Osteoblast (primary cell): ENCODE results near the gene CHRNA4. TPM values are rescaled to one million over a fixed set of nuclear protein-coding genes. Genes with fewer than 3 reads are reported as not detected.

Experiments
- DNase-seq: peaks from one replicate; pipeline ENCODE4 v3.0.0; 2011; ENCODE audit warnings: low spot score, mixed read lengths; ENCODE audit not compliant: insufficient read length; ENCODE audit errors: missing footprints
- H2AFZ ChIP-seq: 2 replicates; pipeline ENCODE4 v1.6.0; 2011; ENCODE audit warnings: mild to moderate bottlenecking, low read length
- H3K27ac ChIP-seq: 2 replicates; pipeline ENCODE4 v1.5.1; 2011; ENCODE audit warnings: mild to moderate bottlenecking, low read depth, low read length, moderate library complexity
- H3K27me3 ChIP-seq: 2 replicates; pipeline ENCODE4 v1.6.0; 2012; ENCODE audit warnings: mild to moderate bottlenecking, control low read depth, inconsistent platforms, low read length, moderate library complexity; ENCODE audit not compliant: insufficient read depth
- H3K36me3 ChIP-seq: 2 replicates; pipeline ENCODE4 v1.5.1; 2011; ENCODE audit warnings: mild to moderate bottlenecking, low read length, control low read depth, moderate library complexity; ENCODE audit not compliant: insufficient read depth
- H3K4me1 ChIP-seq: 2 replicates; pipeline ENCODE4 v1.5.1; 2011; ENCODE audit warnings: mild to moderate bottlenecking, low read length, control low read depth, moderate library complexity; ENCODE audit not compliant: insufficient read depth
- H3K4me2 ChIP-seq: 2 replicates; pipeline ENCODE4 v1.6.0; 2011; ENCODE audit warnings: mild to moderate bottlenecking, low read length; ENCODE audit not compliant: insufficient read depth
- H3K4me3 ChIP-seq: fragments of 200-600 bp; sonication (generic); 3 replicates; pipeline ENCODE4 v1.5.1; 2012; ENCODE audit warnings: mild to moderate bottlenecking, low read length, inconsistent platforms; ENCODE audit not compliant: insufficient read depth
- H3K79me2 ChIP-seq: 2 replicates; pipeline ENCODE4 v1.6.0; 2012; ENCODE audit warnings: mild to moderate bottlenecking, low read length, control low read depth, inconsistent platforms; ENCODE audit not compliant: insufficient read depth
- H3K9me3 ChIP-seq: 2 replicates; pipeline ENCODE4 v1.5.1; 2011; ENCODE audit warnings: low read depth, low read length, control low read depth
- H4K20me1 ChIP-seq: 2 replicates; pipeline ENCODE4 v1.6.0; 2012; ENCODE audit warnings: mild to moderate bottlenecking, low read length, control low read depth; ENCODE audit not compliant: insufficient read depth
- total RNA-seq: library from RNA; depleted of rRNA; stranded (reverse); fragments of >200 nt; gene quantifications from 2 replicates; pipeline ENCODE4 v1.2.3, GENCODE V29; 2012
- TF ChIP-seq, protein P1 (sequence below): IDR thresholded peaks from 2 replicates; pipeline ENCODE4 v1.5.1; 2011; ENCODE audit warnings: mild to moderate bottlenecking, low read depth, low read length, moderate library complexity; ENCODE audit errors: extremely low read depth

CHRNA4 gene
- total RNA-seq, 1 donor, result not detected

DNA sequence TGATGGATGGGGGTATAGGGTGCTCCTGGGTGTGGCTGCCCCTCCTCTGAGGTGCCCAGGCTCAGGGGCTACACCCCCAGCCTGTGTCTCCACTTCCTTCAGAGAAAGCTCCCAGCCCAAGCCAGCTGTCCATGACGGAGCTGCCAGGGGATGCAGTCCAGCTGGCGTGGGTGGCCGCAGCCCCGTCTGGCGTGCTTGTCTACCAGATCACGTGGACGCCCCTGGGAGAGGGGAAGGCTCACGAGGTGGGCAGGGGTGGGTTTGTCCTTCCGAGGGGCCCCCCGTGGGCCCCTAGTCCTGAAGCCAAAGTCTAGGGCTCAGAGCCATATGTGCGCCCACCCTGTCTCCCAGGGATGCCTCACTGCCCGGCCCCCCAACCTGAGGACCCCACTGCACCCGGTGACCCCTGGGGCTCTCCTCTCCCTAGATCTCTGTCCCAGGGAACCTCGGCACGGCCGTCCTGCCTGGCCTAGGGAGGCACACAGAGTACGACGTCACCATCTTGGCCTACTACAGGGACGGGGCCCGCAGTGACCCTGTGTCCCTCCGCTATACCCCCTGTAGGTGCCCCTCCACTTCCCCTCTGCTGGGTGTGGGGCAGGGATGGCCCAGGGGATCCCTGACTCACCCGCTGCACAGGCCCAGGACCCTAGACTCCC, 48.3 kb downstream of the CHRNA4 start:
- Histone ChIP-seq H2AFZ (no peak overlapping the region), H3K36me3 (no peaks in the 10 kb centered on the region), H3K4me1 (no peaks in the 10 kb centered on the region), H4K20me1 (peaks cover 5% of the 10 kb centered on the region), H3K4me2 (no peak overlapping the region), H3K27ac (no peak overlapping the region), H3K79me2 (no peaks in the 10 kb centered on the region), H3K4me3 (no peak overlapping the region), H3K9me3 (no peaks in the 10 kb centered on the region), H3K27me3 (no peaks in the 10 kb centered on the region)
- DNase-seq, result no peak
- TF ChIP-seq, protein P1, sequence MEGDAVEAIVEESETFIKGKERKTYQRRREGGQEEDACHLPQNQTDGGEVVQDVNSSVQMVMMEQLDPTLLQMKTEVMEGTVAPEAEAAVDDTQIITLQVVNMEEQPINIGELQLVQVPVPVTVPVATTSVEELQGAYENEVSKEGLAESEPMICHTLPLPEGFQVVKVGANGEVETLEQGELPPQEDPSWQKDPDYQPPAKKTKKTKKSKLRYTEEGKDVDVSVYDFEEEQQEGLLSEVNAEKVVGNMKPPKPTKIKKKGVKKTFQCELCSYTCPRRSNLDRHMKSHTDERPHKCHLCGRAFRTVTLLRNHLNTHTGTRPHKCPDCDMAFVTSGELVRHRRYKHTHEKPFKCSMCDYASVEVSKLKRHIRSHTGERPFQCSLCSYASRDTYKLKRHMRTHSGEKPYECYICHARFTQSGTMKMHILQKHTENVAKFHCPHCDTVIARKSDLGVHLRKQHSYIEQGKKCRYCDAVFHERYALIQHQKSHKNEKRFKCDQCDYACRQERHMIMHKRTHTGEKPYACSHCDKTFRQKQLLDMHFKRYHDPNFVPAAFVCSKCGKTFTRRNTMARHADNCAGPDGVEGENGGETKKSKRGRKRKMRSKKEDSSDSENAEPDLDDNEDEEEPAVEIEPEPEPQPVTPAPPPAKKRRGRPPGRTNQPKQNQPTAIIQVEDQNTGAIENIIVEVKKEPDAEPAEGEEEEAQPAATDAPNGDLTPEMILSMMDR, result no peak

DNA sequence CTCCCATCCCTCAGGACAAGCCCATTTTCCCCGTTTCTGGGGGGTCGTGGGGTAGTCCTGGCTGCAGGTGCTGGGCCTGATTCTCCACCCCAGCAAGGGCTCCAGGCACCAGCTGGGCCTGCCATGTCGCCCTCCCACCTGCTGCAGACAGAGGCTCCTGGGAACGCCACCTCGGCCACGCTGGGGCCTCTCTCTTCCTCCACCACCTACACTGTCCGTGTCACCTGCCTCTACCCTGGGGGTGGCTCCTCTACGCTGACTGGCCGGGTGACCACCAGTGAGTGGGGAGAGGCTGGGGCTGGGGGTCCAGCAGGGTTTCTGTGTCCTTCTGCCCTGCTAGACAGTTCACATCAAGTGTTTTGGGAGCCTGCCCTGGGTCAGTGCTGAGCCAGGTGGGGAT, 48.9 kb downstream of the CHRNA4 start:
- no peaks in the 10 kb centered on the region for H3K79me2 ChIP-seq
- H3K27me3 ChIP-seq, result no peaks in the 10 kb centered on the region
- H2AFZ ChIP-seq, result no peak overlapping the region
- DNase-seq, result no peak
- TF ChIP-seq, protein P1, result no peak
- peaks cover 5% of the 10 kb centered on the region for H4K20me1 ChIP-seq
- H3K27ac ChIP-seq, result no peak overlapping the region
- no peak overlapping the region for H3K4me2 ChIP-seq
- no peaks in the 10 kb centered on the region for H3K4me1 ChIP-seq
- no peak overlapping the region for H3K4me3 ChIP-seq
- H3K9me3 ChIP-seq, result no peaks in the 10 kb centered on the region
- H3K36me3 ChIP-seq, result no peaks in the 10 kb centered on the region

DNA sequence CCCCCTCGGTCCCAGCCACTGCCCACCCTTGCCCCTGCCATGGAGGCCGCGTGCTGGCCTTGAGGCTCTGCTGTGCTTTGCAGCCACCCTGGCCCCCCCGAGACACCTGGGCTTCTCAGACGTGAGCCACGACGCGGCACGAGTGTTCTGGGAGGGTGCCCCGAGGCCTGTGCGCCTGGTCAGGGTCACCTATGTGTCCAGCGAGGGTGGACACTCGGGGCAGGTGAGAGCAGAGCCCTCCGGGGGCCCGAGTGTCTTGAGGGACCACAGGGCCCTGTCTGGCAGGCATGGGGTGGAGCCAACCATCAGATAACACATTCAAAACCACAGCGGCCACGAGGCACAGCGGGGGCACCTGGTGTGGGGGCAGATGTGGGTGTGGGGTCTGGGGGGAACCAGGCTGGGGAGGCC, 49.3 kb downstream of the CHRNA4 start:
- H3K4me2 ChIP-seq, result no peak overlapping the region
- H4K20me1 ChIP-seq, result peaks cover 5% of the 10 kb centered on the region
- TF ChIP-seq, protein P1, result no peak
- no peaks in the 10 kb centered on the region for H3K36me3 ChIP-seq
- H3K79me2 ChIP-seq, result no peaks in the 10 kb centered on the region
- H3K4me3 ChIP-seq, result no peak overlapping the region
- H3K4me1 ChIP-seq, result no peaks in the 10 kb centered on the region
- no peak for DNase-seq
- no peaks in the 10 kb centered on the region for H3K27me3 ChIP-seq
- H2AFZ ChIP-seq, result no peak overlapping the region
- no peak overlapping the region for H3K27ac ChIP-seq
- no peaks in the 10 kb centered on the region for H3K9me3 ChIP-seq

DNA sequence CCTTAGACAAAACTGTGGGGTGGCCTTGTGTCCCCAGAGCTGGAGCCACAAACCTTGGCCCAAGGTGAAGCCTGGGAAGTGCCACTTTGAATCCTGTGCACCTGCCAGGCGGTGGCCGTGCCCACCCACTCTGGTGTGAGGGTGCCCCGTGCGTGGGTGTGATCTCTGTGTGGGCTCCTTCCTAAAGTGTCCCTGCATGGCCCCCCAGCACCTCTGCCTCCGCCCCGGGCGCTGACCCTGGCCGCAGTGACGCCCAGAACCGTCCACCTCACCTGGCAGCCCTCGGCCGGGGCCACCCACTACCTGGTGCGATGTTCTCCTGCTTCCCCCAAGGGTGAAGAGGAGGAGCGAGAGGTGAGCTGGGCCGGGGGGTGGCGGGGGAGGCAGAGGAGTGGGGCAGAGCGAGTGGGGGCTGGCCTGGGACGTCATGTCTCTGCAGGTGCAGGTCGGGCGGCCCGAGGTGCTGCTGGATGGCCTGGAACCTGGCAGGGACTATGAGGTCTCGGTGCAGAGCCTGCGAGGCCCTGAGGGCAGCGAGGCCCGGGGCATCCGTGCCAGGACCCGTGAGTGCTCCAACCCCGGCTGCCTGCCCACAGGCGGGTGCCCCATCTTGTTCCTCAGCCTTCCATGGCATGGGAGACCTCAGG, 49.8 kb downstream of the CHRNA4 start:
- no peak overlapping the region for H3K4me3 ChIP-seq
- TF ChIP-seq, protein P1, result no peak
- no peaks in the 10 kb centered on the region for H3K4me1 ChIP-seq
- peaks cover 5% of the 10 kb centered on the region for H4K20me1 ChIP-seq
- H3K36me3 ChIP-seq, result no peaks in the 10 kb centered on the region
- no peaks in the 10 kb centered on the region for H3K27me3 ChIP-seq
- DNase-seq, result no peak
- no peak overlapping the region for H3K27ac ChIP-seq
- H3K4me2 ChIP-seq, result no peak overlapping the region
- no peaks in the 10 kb centered on the region for H3K9me3 ChIP-seq
- H2AFZ ChIP-seq, result no peak overlapping the region
- no peaks in the 10 kb centered on the region for H3K79me2 ChIP-seq
